ENCODE measurements around the gene CNTN4.

Gene CNTN4

DNA sequence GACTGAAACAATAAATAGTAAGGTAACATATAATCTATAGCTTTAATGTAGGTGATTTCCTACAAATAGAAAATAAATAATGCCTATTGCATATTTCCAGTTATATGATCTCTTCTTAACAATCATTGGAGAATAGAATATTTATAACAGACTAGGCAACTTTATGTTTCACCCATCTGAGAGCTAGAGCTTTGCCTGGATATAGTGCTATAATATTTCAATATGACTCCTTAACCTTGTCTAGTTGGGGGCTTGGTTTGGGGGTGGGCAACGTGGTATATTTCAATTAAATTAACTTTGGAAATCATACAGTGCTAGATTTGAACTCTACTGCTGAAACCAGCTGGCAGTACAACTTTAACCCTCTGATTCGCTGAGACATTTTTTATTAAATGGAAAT lies 265.2 kb downstream of the CNTN4 start:
- Histone ChIP-seq H3K79me1 (replicated peaks; ENCODE audit: low read length, poor library complexity, severe bottlenecking) (no peaks in the 10 kb centered on the region), H4K8ac (ENCODE audit: low read length) (no peak overlapping the region), H3K27ac (ENCODE audit: low read length, poor library complexity, severe bottlenecking) (no peak overlapping the region), H3K36me3 (ENCODE audit: control insufficient read depth in 1 of 2, insufficient read depth in 2 of 2, low read depth in 1 of 2, low read length in 2 of 2) (no peaks in the 10 kb centered on the region), H4K91ac (ENCODE audit: low read length) (no peak overlapping the region), H2BK15ac (ENCODE audit: low read depth, poor library complexity, severe bottlenecking) (no peak overlapping the region), H3K9me3 (ENCODE audit: control insufficient read depth, low read length) (no peaks in the 10 kb centered on the region), H3K23ac (ENCODE audit: low read length in 2 of 2) (no peak overlapping the region), H3K14ac (ENCODE audit: low read length in 2 of 2) (no peak overlapping the region), H3K9ac (ENCODE audit: low read length) (no peak overlapping the region), H3K4me3 (ENCODE audit: insufficient read depth in 1 of 2, low read depth in 1 of 2, low read length in 2 of 2) (no peak overlapping the region), H3K4me1 (ENCODE audit: control insufficient read depth, insufficient read depth, low read depth, low read length) (no peaks in the 10 kb centered on the region), H2BK5ac (ENCODE audit: low read depth, low read length, poor library complexity, severe bottlenecking) (no peak overlapping the region), H3K27me3 (ENCODE audit: control insufficient read depth in 1 of 2, insufficient read depth in 1 of 2, low read length in 2 of 2) (no peaks in the 10 kb centered on the region), H2AFZ (ENCODE audit: low read depth, low read length) (no peak overlapping the region), H3K4ac (ENCODE audit: low read depth in 1 of 2, low read length in 2 of 2) (no peak overlapping the region), H2AK5ac (ENCODE audit: low read length, severe bottlenecking) (no peak overlapping the region), H3K4me2 (ENCODE audit: low read length, poor library complexity, severe bottlenecking) (no peak overlapping the region), H3K18ac (ENCODE audit: low read depth in 1 of 2, low read length in 2 of 2) (no peak overlapping the region), H2BK120ac (ENCODE audit: low read depth, low read length) (no peak overlapping the region), H2BK12ac (ENCODE audit: low read length in 2 of 2) (no peak overlapping the region)
- no peak for DNase-seq
- 100% methylated on average over 1 of the region's 2 CpGs for WGBS

DNA sequence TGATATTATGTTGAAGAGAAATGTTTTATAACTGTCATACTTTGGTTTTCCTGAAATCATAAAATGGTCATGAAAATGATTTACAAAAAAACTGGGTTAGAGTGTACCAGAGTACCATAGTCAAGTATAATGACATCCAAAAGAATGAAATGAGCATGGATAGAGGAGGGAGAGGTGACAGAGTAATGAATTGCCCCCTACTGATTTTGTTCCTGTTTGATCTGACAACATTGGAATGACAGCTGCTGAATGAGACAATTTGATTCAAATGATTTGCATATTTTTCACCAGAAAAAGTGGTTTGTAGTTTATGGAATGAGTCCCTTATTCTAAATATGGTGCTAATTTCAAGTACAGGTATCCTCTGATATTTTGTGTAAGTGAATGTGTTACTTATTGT lies 271.7 kb downstream of the CNTN4 start:
- Histone ChIP-seq H3K27me3 (ENCODE audit: control insufficient read depth in 1 of 2, insufficient read depth in 1 of 2, low read length in 2 of 2) (no peaks in the 10 kb centered on the region), H3K4me3 (ENCODE audit: insufficient read depth in 1 of 2, low read depth in 1 of 2, low read length in 2 of 2) (no peak overlapping the region), H3K27ac (ENCODE audit: low read length, poor library complexity, severe bottlenecking) (no peak overlapping the region), H2AFZ (ENCODE audit: low read depth, low read length) (no peak overlapping the region), H2BK15ac (ENCODE audit: low read depth, poor library complexity, severe bottlenecking) (no peak overlapping the region), H2BK5ac (ENCODE audit: low read depth, low read length, poor library complexity, severe bottlenecking) (no peak overlapping the region), H4K91ac (ENCODE audit: low read length) (no peak overlapping the region), H3K23ac (ENCODE audit: low read length in 2 of 2) (no peak overlapping the region), H3K4ac (ENCODE audit: low read depth in 1 of 2, low read length in 2 of 2) (no peak overlapping the region), H2BK120ac (ENCODE audit: low read depth, low read length) (no peak overlapping the region), H3K14ac (ENCODE audit: low read length in 2 of 2) (no peak overlapping the region), H3K36me3 (ENCODE audit: control insufficient read depth in 1 of 2, insufficient read depth in 2 of 2, low read depth in 1 of 2, low read length in 2 of 2) (no peaks in the 10 kb centered on the region), H3K79me1 (replicated peaks; ENCODE audit: low read length, poor library complexity, severe bottlenecking) (no peaks in the 10 kb centered on the region), H4K8ac (ENCODE audit: low read length) (no peak overlapping the region), H3K4me1 (ENCODE audit: control insufficient read depth, insufficient read depth, low read depth, low read length) (no peaks in the 10 kb centered on the region), H3K9ac (ENCODE audit: low read length) (no peak overlapping the region), H3K4me2 (ENCODE audit: low read length, poor library complexity, severe bottlenecking) (no peak overlapping the region), H3K18ac (ENCODE audit: low read depth in 1 of 2, low read length in 2 of 2) (no peak overlapping the region), H2BK12ac (ENCODE audit: low read length in 2 of 2) (no peak overlapping the region), H2AK5ac (ENCODE audit: low read length, severe bottlenecking) (no peak overlapping the region), H3K9me3 (ENCODE audit: control insufficient read depth, low read length) (no peaks in the 10 kb centered on the region)
- no peak for DNase-seq

DNA sequence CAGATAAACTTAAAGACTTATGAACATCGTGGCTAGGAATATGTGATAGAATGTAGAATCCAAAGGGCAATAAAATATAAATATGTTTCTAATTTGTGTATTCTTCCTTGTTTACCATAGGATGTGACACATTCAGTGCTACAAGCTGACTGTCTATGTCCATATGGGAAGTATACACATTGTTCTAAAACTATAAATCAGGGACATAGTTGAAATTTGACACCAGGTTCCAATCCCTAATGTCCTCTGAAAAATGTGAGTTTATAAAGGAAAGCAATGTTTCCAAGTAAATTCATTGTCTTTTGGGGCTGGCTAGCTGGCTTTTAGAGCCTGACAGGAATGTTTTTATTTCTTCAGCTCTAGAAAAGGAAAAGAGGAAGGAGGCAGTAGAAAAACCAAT lies 273.6 kb downstream of the CNTN4 start:
- H3K18ac ChIP-seq (ENCODE audit: low read depth in 1 of 2, low read length in 2 of 2), result no peak overlapping the region
- H3K9me3 ChIP-seq (ENCODE audit: control insufficient read depth, low read length), result no peaks in the 10 kb centered on the region
- no peak overlapping the region for H4K8ac ChIP-seq (ENCODE audit: low read length)
- no peak overlapping the region for H2AK5ac ChIP-seq (ENCODE audit: low read length, severe bottlenecking)
- H2BK15ac ChIP-seq (ENCODE audit: low read depth, poor library complexity, severe bottlenecking), result no peak overlapping the region
- H3K14ac ChIP-seq (ENCODE audit: low read length in 2 of 2), result no peak overlapping the region
- H3K27ac ChIP-seq (ENCODE audit: low read length, poor library complexity, severe bottlenecking), result no peak overlapping the region
- 100% methylated on average over 1 of the region's 1 CpG for WGBS
- no peak overlapping the region for H2BK120ac ChIP-seq (ENCODE audit: low read depth, low read length)
- no peak overlapping the region for H4K91ac ChIP-seq (ENCODE audit: low read length)
- H3K23ac ChIP-seq (ENCODE audit: low read length in 2 of 2), result no peak overlapping the region
- H3K4me2 ChIP-seq (ENCODE audit: low read length, poor library complexity, severe bottlenecking), result no peak overlapping the region
- no peaks in the 10 kb centered on the region for H3K27me3 ChIP-seq (ENCODE audit: control insufficient read depth in 1 of 2, insufficient read depth in 1 of 2, low read length in 2 of 2)
- no peak overlapping the region for H3K4me3 ChIP-seq (ENCODE audit: insufficient read depth in 1 of 2, low read depth in 1 of 2, low read length in 2 of 2)
- no peak overlapping the region for H3K9ac ChIP-seq (ENCODE audit: low read length)
- H3K4me1 ChIP-seq (ENCODE audit: control insufficient read depth, insufficient read depth, low read depth, low read length), result no peaks in the 10 kb centered on the region
- DNase-seq, result no peak
- no peak overlapping the region for H2BK5ac ChIP-seq (ENCODE audit: low read depth, low read length, poor library complexity, severe bottlenecking)
- H3K4ac ChIP-seq (ENCODE audit: low read depth in 1 of 2, low read length in 2 of 2), result no peak overlapping the region
- H2AFZ ChIP-seq (ENCODE audit: low read depth, low read length), result no peak overlapping the region
- no peaks in the 10 kb centered on the region for H3K79me1 ChIP-seq (replicated peaks; ENCODE audit: low read length, poor library complexity, severe bottlenecking)
- H3K36me3 ChIP-seq (ENCODE audit: control insufficient read depth in 1 of 2, insufficient read depth in 2 of 2, low read depth in 1 of 2, low read length in 2 of 2), result no peaks in the 10 kb centered on the region
- no peak overlapping the region for H2BK12ac ChIP-seq (ENCODE audit: low read length in 2 of 2)

- no peak overlapping the region for H3K4me3 ChIP-seq (ENCODE audit: insufficient read depth in 1 of 2, low read depth in 1 of 2, low read length in 2 of 2)
- H3K79me1 ChIP-seq (replicated peaks; ENCODE audit: low read length, poor library complexity, severe bottlenecking), result no peaks in the 10 kb centered on the region
- no peak overlapping the region for H3K14ac ChIP-seq (ENCODE audit: low read length in 2 of 2)
- no peak overlapping the region for H3K18ac ChIP-seq (ENCODE audit: low read depth in 1 of 2, low read length in 2 of 2)
- no peak overlapping the region for H2BK120ac ChIP-seq (ENCODE audit: low read depth, low read length)
- H3K36me3 ChIP-seq (ENCODE audit: control insufficient read depth in 1 of 2, insufficient read depth in 2 of 2, low read depth in 1 of 2, low read length in 2 of 2), result no peaks in the 10 kb centered on the region
- no peak overlapping the region for H4K91ac ChIP-seq (ENCODE audit: low read length)
- H2AFZ ChIP-seq (ENCODE audit: low read depth, low read length), result no peak overlapping the region
- WGBS, result 91% methylated on average over 2 of the region's 3 CpGs
- H3K23ac ChIP-seq (ENCODE audit: low read length in 2 of 2), result no peak overlapping the region
- no peak for DNase-seq
- no peak overlapping the region for H3K9ac ChIP-seq (ENCODE audit: low read length)
- H2BK15ac ChIP-seq (ENCODE audit: low read depth, poor library complexity, severe bottlenecking), result no peak overlapping the region
- H2AK5ac ChIP-seq (ENCODE audit: low read length, severe bottlenecking), result no peak overlapping the region
- H2BK5ac ChIP-seq (ENCODE audit: low read depth, low read length, poor library complexity, severe bottlenecking), result no peak overlapping the region
- no peak overlapping the region for H3K27ac ChIP-seq (ENCODE audit: low read length, poor library complexity, severe bottlenecking)
- H3K4ac ChIP-seq (ENCODE audit: low read depth in 1 of 2, low read length in 2 of 2), result no peak overlapping the region
- H2BK12ac ChIP-seq (ENCODE audit: low read length in 2 of 2), result no peak overlapping the region
- no peaks in the 10 kb centered on the region for H3K4me1 ChIP-seq (ENCODE audit: control insufficient read depth, insufficient read depth, low read depth, low read length)
- no peaks in the 10 kb centered on the region for H3K9me3 ChIP-seq (ENCODE audit: control insufficient read depth, low read length)
- H3K4me2 ChIP-seq (ENCODE audit: low read length, poor library complexity, severe bottlenecking), result no peak overlapping the region
- H3K27me3 ChIP-seq (ENCODE audit: control insufficient read depth in 1 of 2, insufficient read depth in 1 of 2, low read length in 2 of 2), result no peaks in the 10 kb centered on the region
- H4K8ac ChIP-seq (ENCODE audit: low read length), result no peak overlapping the region
Observed at GRCh38 chr3:2375376-2375775, 276.7 kb downstream of the CNTN4 start.
